ENCODE results near the gene FBXW2. TPM values are rescaled to one million over a fixed set of nuclear protein-coding genes. Genes with fewer than 3 reads are reported as not detected.

Gene FBXW2
- total RNA-seq, 6 experiments from 2014 or later = 26.5 to 42.5 (median 35.6) TPM

GRCh38 chr9:120759755-120760400, 33.3 kb downstream of the FBXW2 start:
- no peak for DNase-seq
- Histone ChIP-seq H3K9me3 (no peaks in the 10 kb centered on the region), H3K27ac (no peak overlapping the region), H3K4me1 (peaks cover 0 to 8% (median 0%) of the 10 kb centered on the region in 4 donors), H3K36me3 (peaks cover 0 to 29% (median 10%) of the 10 kb centered on the region in 4 donors), H3K27me3 (no peaks in the 10 kb centered on the region), H3K4me3 (no peak overlapping the region)
- 84% methylated on average over 9 of the region's 9 CpGs for WGBS (ENCODE audit: insufficient coverage, low coverage, low lambda C conversion rate, missing lambda C conversion rate)
- ATAC-seq = peak in 3 of 4 donors; percentile 38 to 59 (median 55)
- intact Hi-C loops (cut with DNase I) = loop anchor here (10.0 kb wide), 1 partner anchor 175 kb away; no protein-coding TSS in a partner anchor
- TF ChIP-seq CTCF (IDR thresholded peaks at IDR 0.05) (no peak), POLR2A (IDR thresholded peaks at IDR 0.05) (no peak)

- H3K4me3 ChIP-seq = no peak overlapping the region
- H3K4me1 ChIP-seq = peaks cover 0 to 8% (median 0%) of the 10 kb centered on the region in 4 donors
- ATAC-seq = no peak
- no peaks in the 10 kb centered on the region for H3K9me3 ChIP-seq
- peaks cover 0 to 16% (median 5%) of the 10 kb centered on the region in 4 donors for H3K36me3 ChIP-seq
- no peak for DNase-seq
- WGBS (ENCODE audit: insufficient coverage, low coverage, low lambda C conversion rate, missing lambda C conversion rate) = 72% methylated on average over 3 of the region's 3 CpGs
- H3K27me3 ChIP-seq = no peaks in the 10 kb centered on the region
- H3K27ac ChIP-seq = no peak overlapping the region
- intact Hi-C loops (cut with DNase I) = loop anchor here in 1 of 2 donors (10.0 kb wide), 1 partner anchor 176 kb away; no protein-coding TSS in a partner anchor
- TF ChIP-seq POLR2A (IDR thresholded peaks at IDR 0.05) (no peak), CTCF (IDR thresholded peaks at IDR 0.05) (no peak)
These were observed 34.7 kb downstream of the FBXW2 start for GRCh38 chr9:120758544-120758943.

GRCh38 chr9:120757026-120757913, 35.9 kb downstream of the FBXW2 start:
- no peak for TF ChIP-seq POLR2A (IDR thresholded peaks at IDR 0.05)
- TF ChIP-seq CTCF (IDR thresholded peaks at IDR 0.05) = no peak
- 58% methylated on average over 6 of the region's 6 CpGs for WGBS (ENCODE audit: insufficient coverage, low coverage, low lambda C conversion rate, missing lambda C conversion rate)
- Histone ChIP-seq H3K9me3 (no peaks in the 10 kb centered on the region), H3K36me3 (peaks cover 0 to 5% (median under 1%) of the 10 kb centered on the region in 4 donors), H3K27me3 (no peaks in the 10 kb centered on the region), H3K4me3 (no peak overlapping the region), H3K27ac (no peak overlapping the region), H3K4me1 (peaks cover 0 to 8% (median 0%) of the 10 kb centered on the region in 4 donors)
- no peak for DNase-seq
- intact Hi-C loops (cut with DNase I) = loop anchor here in 1 of 2 donors (10.0 kb wide), 1 partner anchor 178 kb away; no protein-coding TSS in a partner anchor
- no peak for ATAC-seq

- Histone ChIP-seq H3K4me1 (peaks cover 0 to 8% (median 0%) of the 10 kb centered on the region in 4 donors), H3K36me3 (no peaks in the 10 kb centered on the region), H3K27ac (no peak overlapping the region), H3K4me3 (no peak overlapping the region), H3K9me3 (no peaks in the 10 kb centered on the region), H3K27me3 (no peaks in the 10 kb centered on the region)
- no peak for TF ChIP-seq POLR2A (IDR thresholded peaks at IDR 0.05)
- TF ChIP-seq CTCF (IDR thresholded peaks at IDR 0.05) = no peak
- intact Hi-C loops (cut with DNase I) = loop anchor here in 1 of 2 donors (10.0 kb wide), 1 partner anchor 178 kb away; no protein-coding TSS in a partner anchor
- DNase-seq = no peak
- ATAC-seq = no peak
- 14% methylated on average over 1 of the region's 1 CpG for WGBS (ENCODE audit: insufficient coverage, low coverage, low lambda C conversion rate, missing lambda C conversion rate)
These were observed 36.7 kb downstream of the FBXW2 start for GRCh38 chr9:120756531-120756930.
